K562 (cell line): ENCODE results near the gene HTT-AS. TPM values are rescaled to one million over a fixed set of nuclear protein-coding genes. Genes with fewer than 3 reads are reported as not detected.

Experiments used
- ATAC-seq: fragments of 200-7000 bp; cut with Tn5 transposase; 3 replicates; pipeline ENCODE4 v1.9.1; 2020; ENCODE audit warnings: moderate library complexity
- BruUV-seq: library from RNA; stranded (reverse); fragments of 400-500 nt; replicated peaks from 2 replicates; lab custom pipeline; 2021; lab: Mats Ljungman, UMichigan
- CTCF ChIA-PET: fragments of 300-600 bp; formaldehyde crosslinking; extraction: SDS; loops from one replicate; lab custom pipeline; 2021; ENCODE audit warnings: low intra/inter-chr PET ratio; lab: Yijun Ruan, JAX
- POLR2A ChIA-PET: fragments of 300-600, 350-650 bp; sonication (Branson Sonifier 250); formaldehyde crosslinking; extraction: SDS; loops from one replicate; lab custom pipeline; 2021; ENCODE audit warnings: antibody characterized with exemption, inconsistent platforms; lab: Yijun Ruan, JAX
- DNase-seq, 4 experiments: peaks; one replicate each; pipeline versions ENCODE4 v3.0.0 to v3.0.0-alpha.2; 2011 to 2018; ENCODE audit warnings: low spot score in 3 of 4, mixed read lengths in 3 of 4; ENCODE audit errors: extremely low read depth in 1 of 4
- FAIRE-seq: peaks from 2 replicates; lab custom pipeline; 2011; peaks lifted over from hg19 to GRCh38; lab: Jason Lieb, UNC
- H2AFZ ChIP-seq: 2 replicates; pipeline ENCODE4 v1.6.0; 2011; ENCODE audit warnings: low read depth, low read length, control low read depth, inconsistent platforms
- H3K27ac ChIP-seq: fragments of 200-600 bp; 3 replicates; pipeline ENCODE4 v1.8.0; 2011; ENCODE audit warnings: low read depth, mild to moderate bottlenecking, control low read depth, inconsistent platforms, low read length, moderate library complexity, mixed read lengths; ENCODE audit errors: extremely low read depth
- H3K27me3 ChIP-seq, 2 experiments: fragments of 300-600 bp in 1 of 2; 2 replicates in 1 of 2; 3 replicates in 1 of 2; pipeline versions ENCODE4 v1.6.0 to v1.8.0; 2011; ENCODE audit warnings: inconsistent platforms in 2 of 2, low read length in 2 of 2, mild to moderate bottlenecking in 1 of 2, mixed read lengths in 1 of 2, moderate library complexity in 1 of 2; ENCODE audit not compliant: control insufficient read depth in 2 of 2, insufficient read depth in 2 of 2
- H3K36me3 ChIP-seq: fragments of 300-600 bp; 3 replicates; pipeline ENCODE4 v1.8.0; 2011; ENCODE audit warnings: mild to moderate bottlenecking, low read length, inconsistent platforms; ENCODE audit not compliant: control insufficient read depth, insufficient read depth
- H3K4me1 ChIP-seq, 2 experiments: fragments of 200-600 bp in 1 of 2; replicated peaks in 1 of 2; 2 replicates in 1 of 2; 3 replicates in 1 of 2; pipeline versions ENCODE4 v1.5.1 to v1.8.0; 2011; ENCODE audit warnings: inconsistent platforms in 2 of 2, low read length in 2 of 2, mild to moderate bottlenecking in 1 of 2, mixed read lengths in 1 of 2, moderate library complexity in 1 of 2; ENCODE audit not compliant: control insufficient read depth in 2 of 2, insufficient read depth in 2 of 2
- H3K4me2 ChIP-seq: 2 replicates; pipeline ENCODE4 v1.6.1; 2011; ENCODE audit warnings: low read length, control low read depth, inconsistent platforms, mixed read lengths; ENCODE audit not compliant: insufficient read depth
- H3K4me3 ChIP-seq: fragments of 200-600 bp; sonication (generic), shearing (Covaris generic); 2 replicates; pipeline ENCODE4 v1.5.1; 2016; ENCODE audit warnings: control low read depth, inconsistent platforms
- H3K79me2 ChIP-seq: fragments of 200-600 bp; 3 replicates; pipeline ENCODE4 v1.8.0; 2011; ENCODE audit warnings: low read length, inconsistent platforms; ENCODE audit not compliant: control insufficient read depth, insufficient read depth
- H3K9ac ChIP-seq, 2 experiments: 2 replicates each; pipeline versions ENCODE4 v1.6.0 to v1.6.1; 2011; ENCODE audit warnings: low read depth in 2 of 2, low read length in 2 of 2, control low read depth in 1 of 2, inconsistent platforms in 1 of 2, mild to moderate bottlenecking in 1 of 2, mixed read lengths in 1 of 2; ENCODE audit not compliant: insufficient read depth in 1 of 2
- H3K9me1 ChIP-seq: one replicate; pipeline ENCODE4 v1.6.0; 2011; ENCODE audit warnings: inconsistent platforms, mild to moderate bottlenecking, low read length, moderate library complexity; ENCODE audit not compliant: control insufficient read depth, insufficient read depth
- H3K9me3 ChIP-seq: replicated peaks from 2 replicates; pipeline ENCODE4 v1.5.1; 2011; ENCODE audit warnings: low read depth, low read length, inconsistent platforms; ENCODE audit not compliant: control insufficient read depth, insufficient read depth
- H4K20me1 ChIP-seq: replicated peaks from 2 replicates; pipeline ENCODE4 v1.6.1; 2011; ENCODE audit warnings: low read length, inconsistent platforms, mixed read lengths; ENCODE audit not compliant: control insufficient read depth, insufficient read depth
- ARID4B ChIP-seq: sonication (generic); formaldehyde crosslinking; IDR thresholded peaks from 2 replicates; pipeline ENCODE4 v1.8.0; 2022; ENCODE audit warnings: mild to moderate bottlenecking, missing genetic modification reagents
- BRF1 ChIP-seq: IDR thresholded peaks from 3 replicates; pipeline ENCODE4 v1.6.1; 2011; ENCODE audit warnings: borderline replicate concordance, mild to moderate bottlenecking; ENCODE audit not compliant: insufficient read length; ENCODE audit errors: extremely low read depth
- FOXA3 ChIP-seq, 2 experiments: fragments of 450-650 bp in 1 of 2; sonication (generic) in 1 of 2; formaldehyde crosslinking; IDR thresholded peaks in 1 of 2; conservative IDR thresholded peaks in 1 of 2; 2 replicates each; pipeline versions ENCODE4 v1.4.0 to v1.8.0; 2020 to 2022; ENCODE audit warnings: mild to moderate bottlenecking in 2 of 2, missing genetic modification reagents in 1 of 2
- KHSRP ChIP-seq: fragments of 450-650 bp; IDR thresholded peaks from 2 replicates; pipeline ENCODE4 v1.6.1; 2017
- PHF20 ChIP-seq: fragments of 450-650 bp; IDR thresholded peaks from 2 replicates; pipeline ENCODE4 v1.6.1; 2018; ENCODE audit not compliant: partially characterized antibody
- RAD51 ChIP-seq: fragments of 450-650 bp; IDR thresholded peaks from 2 replicates; pipeline ENCODE4 v1.7.1; 2016; ENCODE audit warnings: low read depth, mild to moderate bottlenecking, borderline replicate concordance
- TAF1 ChIP-seq: IDR thresholded peaks from 2 replicates; pipeline ENCODE4 v1.6.1; 2011; ENCODE audit warnings: mild to moderate bottlenecking, low read length, moderate library complexity; ENCODE audit not compliant: insufficient read depth, control insufficient read depth, severe bottlenecking; ENCODE audit errors: extremely low read depth
- TEAD1 ChIP-seq, 2 experiments: fragments of 450-650 bp in 1 of 2; sonication (generic) in 1 of 2; formaldehyde crosslinking; IDR thresholded peaks; 2 replicates each; pipeline versions ENCODE4 v1.4.0 to v1.8.0; 2020 to 2022; ENCODE audit warnings: mild to moderate bottlenecking in 2 of 2, missing genetic modification reagents in 1 of 2
- TGIF2 ChIP-seq: sonication (generic); formaldehyde crosslinking; IDR thresholded peaks from 2 replicates; pipeline ENCODE4 v1.8.1; 2022; ENCODE audit warnings: mild to moderate bottlenecking, missing genetic modification reagents, moderate library complexity
- WGBS: fragments of 100-300 bp; shearing (Covaris generic); methylation state at CpG from one replicate; pipeline ENCODE4 v1.1.6; 2016; ENCODE audit warnings: low coverage, mixed read lengths; ENCODE audit not compliant: insufficient coverage; ENCODE audit errors: missing lambda C conversion rate; 5-methylcytosine and 5-hydroxymethylcytosine counted together
- in situ Hi-C: fragments of 300-500 bp; cut with MboI; formaldehyde crosslinking; loops from 4 replicates; pipeline ENCODE4 v1.15.0; 2018; ENCODE audit warnings: inconsistent platforms, mixed read lengths
- intact Hi-C: fragments of 100-400 bp; cut with micrococcal nuclease; formaldehyde crosslinking; loops from 2 replicates; pipeline ENCODE4 v1.14.2; 2022
- polyA plus RNA-seq, 8 experiments: library from polyadenylated mRNA; depleted of rRNA in 4 of 8; stranded (reverse) in 5 of 8; unstranded in 3 of 8; fragments of >200 nt; fragmentation: Nextera tagmentation in 2 of 8; fragmentation: Illumina TruSeq in 1 of 8; extraction: Ambion mirVana in 2 of 8; extraction: Trizol in 1 of 8; gene quantifications; 2 replicates each; pipeline versions ENCODE4 v1.2.1 to v1.2.3, GENCODE V29; 2011 to 2014; ENCODE audit warnings: inconsistent platforms in 1 of 8, missing spikeins in 1 of 8
- total RNA-seq, 7 experiments: library from RNA; depleted of rRNA in 6 of 7; stranded (reverse); fragments of >200 nt in 6 of 7; fragmentation: Illumina TruSeq in 2 of 7; extraction: Trizol in 2 of 7; gene quantifications; 2 replicates each; pipeline versions ENCODE4 v1.2.1 to v1.2.3, GENCODE V29; 2011 to 2021; ENCODE audit warnings: low replicate concordance in 1 of 7
- TF ChIP-seq, protein P1 (sequence below): fragments of 250-450 bp; sonication (Bioruptor Pico); IDR thresholded peaks from 2 replicates; pipeline ENCODE4 v1.8.0; 2021; ENCODE audit warnings: borderline replicate concordance, mild to moderate bottlenecking, moderate library complexity; ENCODE audit not compliant: poor library complexity, severe bottlenecking
- TF ChIP-seq, protein P2 (sequence below), 2 experiments: IDR thresholded peaks; 2 replicates each; pipeline ENCODE4 v1.6.1; 2012; ENCODE audit warnings: improper control_type of control experiment in 2 of 2, low read depth in 2 of 2, low read length in 2 of 2, borderline replicate concordance in 1 of 2

Gene HTT-AS
- total and polyA plus RNA-seq, 9 of the 15 experiments (the other 6 are each of a cell fraction or from before 2014, with no cell fraction given), result not detected

GRCh38 chr4:3041192-3042142 is 32.9 kb downstream of the HTT-AS start:
- FAIRE-seq (no peak), DNase-seq (no peak), ATAC-seq (no peak)
- Histone ChIP-seq H3K4me3 (no peak overlapping the region), H3K9me1 (no peaks in the 10 kb centered on the region), H3K9ac (peak overlapping the region in 1 of 2 experiments; percentile 14; a peak in 1 of 4 replicates), H2AFZ (0 out of 2 replicates have a peak overlapping the region, but pooled peaks have one; percentile 40), H3K36me3 (no peaks in the 10 kb centered on the region), H3K79me2 (no peaks in the 10 kb centered on the region), H3K9me3 (peaks cover 2% of the 10 kb centered on the region; the same call in 1 of the 2 replicates), H3K27ac (no peak overlapping the region), H3K4me1 (peaks cover 0 to 24% of the 10 kb centered on the region in 2 experiments; a peak in 4 of 5 replicates), H3K4me2 (no peak overlapping the region), H4K20me1 (no peaks in the 10 kb centered on the region), H3K27me3 (peaks cover 34 to 59% of the 10 kb centered on the region in 2 experiments)
- 19% methylated on average over 57 of the region's 57 CpGs for WGBS
- intact Hi-C loops, result loop anchor here (10.0 kb wide), 1 partner anchor 93 kb away; no protein-coding TSS in a partner anchor
- in situ Hi-C loops, result no loop called here
- CTCF ChIA-PET, result no interaction called here
- POLR2A ChIA-PET, result interaction anchor here (0.7 kb wide), 2 partner anchors 49 to 219 kb away, joined by 3 to 5 read pairs; no protein-coding TSS in a partner anchor
- BruUV-seq, result no TSS peak
- TF ChIP-seq, protein P1, sequence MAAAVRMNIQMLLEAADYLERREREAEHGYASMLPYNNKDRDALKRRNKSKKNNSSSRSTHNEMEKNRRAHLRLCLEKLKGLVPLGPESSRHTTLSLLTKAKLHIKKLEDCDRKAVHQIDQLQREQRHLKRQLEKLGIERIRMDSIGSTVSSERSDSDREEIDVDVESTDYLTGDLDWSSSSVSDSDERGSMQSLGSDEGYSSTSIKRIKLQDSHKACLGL, result no peak
- TF ChIP-seq TGIF2, result 0 out of 2 replicates have a peak, but pooled peaks have one; percentile 26
- 0 out of 4 replicates have a peak, but pooled peaks of 1 of the 2 experiments have one; percentile 24 for TF ChIP-seq TEAD1 (CRISPR knock-in tag; IDR thresholded peaks at IDR 0.05)
- TF ChIP-seq BRF1, result no peak
- peak in 1 of 2 experiments; percentile 21; a peak in 1 of 4 replicates for TF ChIP-seq FOXA3 (CRISPR knock-in tag; conservative IDR thresholded peaks at IDR 0.05 in 1 of 2, IDR thresholded peaks at IDR 0.05 in 1 of 2)
- no peak for TF ChIP-seq RAD51
- no peak for TF ChIP-seq TAF1
- no peak for TF ChIP-seq PHF20
- no peak for TF ChIP-seq KHSRP
- TF ChIP-seq ARID4B, result 0 out of 2 replicates have a peak, but pooled peaks have one; percentile 34
- TF ChIP-seq, protein P2, sequence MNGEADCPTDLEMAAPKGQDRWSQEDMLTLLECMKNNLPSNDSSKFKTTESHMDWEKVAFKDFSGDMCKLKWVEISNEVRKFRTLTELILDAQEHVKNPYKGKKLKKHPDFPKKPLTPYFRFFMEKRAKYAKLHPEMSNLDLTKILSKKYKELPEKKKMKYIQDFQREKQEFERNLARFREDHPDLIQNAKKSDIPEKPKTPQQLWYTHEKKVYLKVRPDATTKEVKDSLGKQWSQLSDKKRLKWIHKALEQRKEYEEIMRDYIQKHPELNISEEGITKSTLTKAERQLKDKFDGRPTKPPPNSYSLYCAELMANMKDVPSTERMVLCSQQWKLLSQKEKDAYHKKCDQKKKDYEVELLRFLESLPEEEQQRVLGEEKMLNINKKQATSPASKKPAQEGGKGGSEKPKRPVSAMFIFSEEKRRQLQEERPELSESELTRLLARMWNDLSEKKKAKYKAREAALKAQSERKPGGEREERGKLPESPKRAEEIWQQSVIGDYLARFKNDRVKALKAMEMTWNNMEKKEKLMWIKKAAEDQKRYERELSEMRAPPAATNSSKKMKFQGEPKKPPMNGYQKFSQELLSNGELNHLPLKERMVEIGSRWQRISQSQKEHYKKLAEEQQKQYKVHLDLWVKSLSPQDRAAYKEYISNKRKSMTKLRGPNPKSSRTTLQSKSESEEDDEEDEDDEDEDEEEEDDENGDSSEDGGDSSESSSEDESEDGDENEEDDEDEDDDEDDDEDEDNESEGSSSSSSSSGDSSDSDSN (IDR thresholded peaks at IDR 0.05; ENCODE audit: borderline replicate concordance in 1 of 2, low read depth in 2 of 2, low read length in 2 of 2), result peak in 1 of 2 experiments; percentile 95; a peak in 2 of 4 replicates
